Ishikawa (cell line): ENCODE results near the gene PLXNA2.

Source experiments
- CEBPB ChIP-seq: IDR thresholded peaks from 2 replicates; pipeline ENCODE4 v1.6.1; 2012
- CREB1 ChIP-seq: IDR thresholded peaks from 2 replicates; pipeline ENCODE4 v1.6.1; 2012; ENCODE audit warnings: low read depth
- EGR1 ChIP-seq: IDR thresholded peaks from 2 replicates; pipeline ENCODE4 v1.6.1; 2012
- EP300 ChIP-seq: IDR thresholded peaks from 2 replicates; pipeline ENCODE4 v1.6.1; 2012; ENCODE audit warnings: borderline replicate concordance
- FOXM1 ChIP-seq: IDR thresholded peaks from 2 replicates; pipeline ENCODE4 v1.6.1; 2012; ENCODE audit warnings: low read depth, borderline replicate concordance
- MAX ChIP-seq: IDR thresholded peaks from 2 replicates; pipeline ENCODE4 v1.6.1; 2012
- NFIC ChIP-seq: IDR thresholded peaks from 2 replicates; pipeline ENCODE4 v1.6.1; 2012
- RAD21 ChIP-seq: IDR thresholded peaks from 2 replicates; pipeline ENCODE4 v1.6.1; 2012; ENCODE audit warnings: low read depth
- TAF1 ChIP-seq: IDR thresholded peaks from 2 replicates; pipeline ENCODE4 v1.6.1; 2012; ENCODE audit warnings: low read depth, mild to moderate bottlenecking
- TCF12 ChIP-seq: IDR thresholded peaks from 2 replicates; pipeline ENCODE4 v1.6.1; 2012; ENCODE audit warnings: low read depth
- TEAD4 ChIP-seq: IDR thresholded peaks from 2 replicates; pipeline ENCODE4 v1.6.1; 2012
- YY1 ChIP-seq: IDR thresholded peaks from 2 replicates; pipeline ENCODE4 v1.6.1; 2012; ENCODE audit warnings: low read depth
- ZBTB7A ChIP-seq: IDR thresholded peaks from 2 replicates; pipeline ENCODE4 v1.6.1; 2012; ENCODE audit warnings: low read depth
- TF ChIP-seq, protein P1 (sequence below): IDR thresholded peaks from 2 replicates; pipeline ENCODE4 v1.6.1; 2012
- TF ChIP-seq, protein P2 (sequence below): IDR thresholded peaks from 2 replicates; pipeline ENCODE4 v1.6.1; 2012; ENCODE audit warnings: low read depth, mild to moderate bottlenecking

Gene PLXNA2

GRCh38 chr1:208203127-208203847, 40.9 kb downstream of the PLXNA2 start:
- TF ChIP-seq, protein P1, sequence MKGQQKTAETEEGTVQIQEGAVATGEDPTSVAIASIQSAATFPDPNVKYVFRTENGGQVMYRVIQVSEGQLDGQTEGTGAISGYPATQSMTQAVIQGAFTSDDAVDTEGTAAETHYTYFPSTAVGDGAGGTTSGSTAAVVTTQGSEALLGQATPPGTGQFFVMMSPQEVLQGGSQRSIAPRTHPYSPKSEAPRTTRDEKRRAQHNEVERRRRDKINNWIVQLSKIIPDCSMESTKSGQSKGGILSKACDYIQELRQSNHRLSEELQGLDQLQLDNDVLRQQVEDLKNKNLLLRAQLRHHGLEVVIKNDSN = no peak
- no peak for TF ChIP-seq CREB1
- TF ChIP-seq ZBTB7A = no peak
- TF ChIP-seq TCF12 = no peak
- no peak for TF ChIP-seq TEAD4
- TF ChIP-seq RAD21 = no peak

GRCh38 chr1:208202333-208202995, 41.7 kb downstream of the PLXNA2 start:
- TF ChIP-seq NFIC (no peak), EGR1 (no peak), TAF1 (no peak), RAD21 (no peak), CREB1 (no peak), TCF12 (no peak), CEBPB (no peak), ZBTB7A (no peak), YY1 (no peak), FOXM1 (no peak), EP300 (no peak), MAX (no peak), TEAD4 (no peak)
- TF ChIP-seq, protein P1 = no peak
- TF ChIP-seq, protein P2, sequence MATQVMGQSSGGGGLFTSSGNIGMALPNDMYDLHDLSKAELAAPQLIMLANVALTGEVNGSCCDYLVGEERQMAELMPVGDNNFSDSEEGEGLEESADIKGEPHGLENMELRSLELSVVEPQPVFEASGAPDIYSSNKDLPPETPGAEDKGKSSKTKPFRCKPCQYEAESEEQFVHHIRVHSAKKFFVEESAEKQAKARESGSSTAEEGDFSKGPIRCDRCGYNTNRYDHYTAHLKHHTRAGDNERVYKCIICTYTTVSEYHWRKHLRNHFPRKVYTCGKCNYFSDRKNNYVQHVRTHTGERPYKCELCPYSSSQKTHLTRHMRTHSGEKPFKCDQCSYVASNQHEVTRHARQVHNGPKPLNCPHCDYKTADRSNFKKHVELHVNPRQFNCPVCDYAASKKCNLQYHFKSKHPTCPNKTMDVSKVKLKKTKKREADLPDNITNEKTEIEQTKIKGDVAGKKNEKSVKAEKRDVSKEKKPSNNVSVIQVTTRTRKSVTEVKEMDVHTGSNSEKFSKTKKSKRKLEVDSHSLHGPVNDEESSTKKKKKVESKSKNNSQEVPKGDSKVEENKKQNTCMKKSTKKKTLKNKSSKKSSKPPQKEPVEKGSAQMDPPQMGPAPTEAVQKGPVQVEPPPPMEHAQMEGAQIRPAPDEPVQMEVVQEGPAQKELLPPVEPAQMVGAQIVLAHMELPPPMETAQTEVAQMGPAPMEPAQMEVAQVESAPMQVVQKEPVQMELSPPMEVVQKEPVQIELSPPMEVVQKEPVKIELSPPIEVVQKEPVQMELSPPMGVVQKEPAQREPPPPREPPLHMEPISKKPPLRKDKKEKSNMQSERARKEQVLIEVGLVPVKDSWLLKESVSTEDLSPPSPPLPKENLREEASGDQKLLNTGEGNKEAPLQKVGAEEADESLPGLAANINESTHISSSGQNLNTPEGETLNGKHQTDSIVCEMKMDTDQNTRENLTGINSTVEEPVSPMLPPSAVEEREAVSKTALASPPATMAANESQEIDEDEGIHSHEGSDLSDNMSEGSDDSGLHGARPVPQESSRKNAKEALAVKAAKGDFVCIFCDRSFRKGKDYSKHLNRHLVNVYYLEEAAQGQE = no peak

DNA sequence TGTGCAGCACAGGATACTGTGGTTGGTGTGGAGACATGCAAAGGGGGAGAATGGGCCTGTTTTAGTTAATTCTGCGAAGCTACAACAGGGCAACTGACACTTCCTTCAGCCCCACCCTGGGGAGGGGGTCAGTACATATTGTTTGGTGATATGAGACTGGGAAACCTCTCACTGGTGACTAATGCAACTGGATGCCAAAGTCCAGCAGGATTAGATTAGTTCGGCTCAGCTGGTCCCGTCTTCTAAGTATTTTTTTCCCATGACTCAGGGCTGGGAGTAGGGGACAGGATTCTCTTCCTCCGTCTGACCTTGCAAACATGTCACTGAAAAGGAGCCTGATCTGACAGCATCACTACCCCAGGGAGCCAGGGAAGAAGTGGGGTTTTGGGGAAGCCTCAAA, 43.0 kb downstream of the PLXNA2 start:
- TF ChIP-seq MAX (no peak), CREB1 (no peak), EGR1 (no peak), NFIC (no peak), CEBPB (no peak), ZBTB7A (no peak), EP300 (no peak), YY1 (no peak), FOXM1 (no peak), TEAD4 (no peak), TCF12 (no peak), RAD21 (no peak), TAF1 (no peak)
- TF ChIP-seq, protein P2 = no peak
- TF ChIP-seq, protein P1 = no peak

GRCh38 chr1:208200116-208200515, 44.1 kb downstream of the PLXNA2 start:
- no peak for TF ChIP-seq TAF1
- TF ChIP-seq ZBTB7A = no peak
- TF ChIP-seq EP300 = no peak
- TF ChIP-seq MAX = no peak
- no peak for TF ChIP-seq TCF12
- TF ChIP-seq FOXM1 = no peak
- TF ChIP-seq YY1 = no peak
- no peak for TF ChIP-seq RAD21
- no peak for TF ChIP-seq EGR1
- TF ChIP-seq, protein P1 = no peak
- no peak for TF ChIP-seq CEBPB
- no peak for TF ChIP-seq NFIC
- no peak for TF ChIP-seq CREB1
- TF ChIP-seq, protein P2 = no peak
- no peak for TF ChIP-seq TEAD4
